Activated T-helper 1 cell treated with Interleukin-2 at 50 U/mL for 16 hours (primary cell): ENCODE results near the gene PCGF2.
"Not testable (repeated sequence)": the region's sequence is repeated elsewhere in the genome, so short reads cannot be mapped to it uniquely, and the experiment has no call there.

ENCODE experiments used
- DNase-seq: peaks from one replicate; pipeline ENCODE4 v3.0.0-alpha.2; 2020; ENCODE audit warnings: low read depth

PCGF2 gene

DNA sequence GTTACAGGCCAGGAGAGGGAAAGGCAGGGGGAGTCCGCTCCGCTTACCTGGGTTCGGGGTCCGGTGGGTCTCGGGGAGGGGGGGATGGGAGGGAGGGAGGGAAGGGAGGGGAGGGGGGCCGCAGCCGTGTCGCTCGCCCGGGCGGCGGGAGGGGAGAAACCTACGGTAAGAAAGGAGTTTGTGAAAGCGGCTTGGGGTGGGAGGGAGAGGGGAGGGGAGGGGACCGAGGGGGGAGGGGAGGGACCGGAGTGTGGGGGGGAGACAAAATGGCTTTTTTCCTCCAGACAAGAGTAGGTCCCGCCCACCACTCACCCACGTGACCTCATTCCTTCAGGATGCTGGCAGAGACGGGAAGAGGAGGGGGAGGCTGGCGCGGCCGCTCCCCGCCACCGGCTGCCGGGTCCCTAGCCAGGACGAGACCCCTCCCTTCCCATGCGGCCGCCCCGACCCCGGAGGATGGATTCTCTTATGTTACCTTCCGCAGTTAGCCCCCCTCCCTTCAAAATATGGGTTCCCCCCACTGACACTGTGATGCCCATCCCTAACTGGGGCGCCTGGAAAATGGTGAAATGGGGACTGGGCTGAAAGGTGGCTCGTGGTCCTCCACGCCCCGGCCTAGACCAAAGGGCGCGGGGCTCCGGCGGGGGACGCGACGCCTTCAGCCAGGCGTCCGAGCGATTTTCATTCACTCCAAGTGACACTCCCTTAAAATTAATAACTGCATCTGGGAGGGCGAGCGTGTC is at the start of gene PCGF2:
Gene PCGF2 (minus strand): TSS at position 188 of the 743 bp plus-strand sequence. CDS start 7,934 bp downstream, outside the sequence.
- DNase-seq = no peak

- no peak for DNase-seq
Measured at GRCh38 chr17:38797828-38798227, 49.7 kb upstream of the PCGF2 start.

DNA sequence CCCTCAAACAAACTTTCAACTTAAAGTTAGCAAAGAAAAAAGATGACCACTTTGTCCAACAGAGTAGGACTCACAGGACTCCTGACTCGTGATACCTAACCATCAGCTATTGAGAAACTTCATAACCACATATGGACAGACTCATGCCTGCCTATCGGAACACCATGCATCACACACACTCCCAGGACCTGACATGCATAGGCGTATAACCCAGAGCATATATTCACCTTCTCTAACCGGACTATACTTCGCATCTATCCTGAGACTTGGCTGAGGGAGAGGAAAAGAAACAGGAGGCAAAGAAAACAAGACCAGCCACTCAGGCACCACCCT is 49.0 kb upstream of the PCGF2 start:
- DNase-seq = no peak

GRCh38 chr17:38796451-38797157 is 48.5 kb upstream of the PCGF2 start:
- no peak for DNase-seq

- DNase-seq = no peak
Measured at GRCh38 chr17:38794221-38794620, 46.1 kb upstream of the PCGF2 start.

DNA sequence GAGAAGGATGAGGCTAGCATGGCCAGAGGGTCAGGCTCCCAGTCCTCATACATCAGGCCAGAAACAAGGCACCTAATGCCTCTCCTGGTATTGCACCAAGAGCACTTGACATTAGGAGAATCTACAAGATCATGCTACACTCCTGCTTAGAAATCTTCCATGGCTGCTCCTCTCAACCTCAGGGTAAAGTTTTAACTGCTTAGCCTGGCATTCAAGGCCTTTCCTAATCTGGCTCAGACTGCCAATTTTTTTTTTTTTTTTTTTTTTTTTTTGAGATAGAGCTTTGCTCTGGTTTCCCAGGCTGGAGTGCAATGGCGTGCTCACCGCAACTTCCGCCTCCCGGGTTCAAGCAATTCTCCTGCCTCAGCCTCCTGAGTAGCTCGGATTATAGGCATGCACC is 43.0 kb upstream of the PCGF2 start:
- DNase-seq = no peak

DNA sequence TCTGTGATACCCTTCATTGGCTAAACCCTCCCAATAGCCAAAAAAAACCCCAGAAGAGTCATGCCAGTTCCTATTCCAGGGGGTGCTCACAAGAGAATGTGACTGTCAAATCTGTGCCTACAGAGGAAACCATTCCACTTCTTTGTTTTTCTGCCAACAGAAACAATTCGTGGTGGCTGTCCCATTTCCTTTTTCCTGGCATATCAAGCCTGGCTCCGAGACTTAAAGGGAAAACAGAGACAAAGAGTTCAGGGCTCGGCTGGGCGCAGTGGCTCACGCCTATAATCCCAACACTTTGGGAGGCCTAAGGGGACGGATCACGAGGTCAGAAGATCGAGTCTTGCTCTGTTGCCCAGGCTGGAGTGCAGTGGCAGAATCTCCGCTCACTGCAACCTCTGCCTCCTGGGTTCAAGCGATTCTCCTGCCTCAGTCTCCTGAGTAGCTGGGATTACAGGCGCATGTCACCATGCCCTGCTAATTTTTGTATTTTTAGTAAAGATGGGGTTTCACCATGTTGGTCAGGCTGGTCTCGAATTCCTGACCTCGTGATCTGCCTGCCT is 42.1 kb upstream of the PCGF2 start:
- not testable (repeated sequence) for DNase-seq

- DNase-seq = no peak
Measured at GRCh38 chr17:38789185-38789584, 41.0 kb upstream of the PCGF2 start.

GRCh38 chr17:38787999-38788398 is 39.9 kb upstream of the PCGF2 start:
- DNase-seq = not testable (repeated sequence)

- DNase-seq = no peak
Measured at GRCh38 chr17:38786372-38786771, 38.2 kb upstream of the PCGF2 start.

DNA sequence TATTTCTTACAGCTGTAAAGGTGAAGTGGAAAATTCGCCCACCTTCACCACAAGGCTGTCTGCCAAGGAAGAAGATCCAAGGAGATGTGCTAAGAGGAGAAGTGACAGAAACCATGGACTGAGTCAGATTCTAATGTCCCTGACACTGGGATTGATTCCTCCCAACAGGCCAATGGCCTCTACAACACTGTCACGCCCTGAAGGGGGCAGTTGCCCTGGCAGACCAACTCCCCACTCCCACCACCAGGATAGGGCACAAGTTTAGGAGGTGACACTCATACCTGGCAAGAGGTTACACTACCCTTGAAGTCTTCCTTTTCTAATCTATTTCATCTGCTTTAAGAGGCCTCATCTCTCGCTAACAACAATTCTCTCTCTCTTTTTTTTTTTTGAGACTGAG is 35.1 kb upstream of the PCGF2 start:
- no peak for DNase-seq

- no peak for DNase-seq
Measured at GRCh38 chr17:38779965-38780752, 32.0 kb upstream of the PCGF2 start.

DNA sequence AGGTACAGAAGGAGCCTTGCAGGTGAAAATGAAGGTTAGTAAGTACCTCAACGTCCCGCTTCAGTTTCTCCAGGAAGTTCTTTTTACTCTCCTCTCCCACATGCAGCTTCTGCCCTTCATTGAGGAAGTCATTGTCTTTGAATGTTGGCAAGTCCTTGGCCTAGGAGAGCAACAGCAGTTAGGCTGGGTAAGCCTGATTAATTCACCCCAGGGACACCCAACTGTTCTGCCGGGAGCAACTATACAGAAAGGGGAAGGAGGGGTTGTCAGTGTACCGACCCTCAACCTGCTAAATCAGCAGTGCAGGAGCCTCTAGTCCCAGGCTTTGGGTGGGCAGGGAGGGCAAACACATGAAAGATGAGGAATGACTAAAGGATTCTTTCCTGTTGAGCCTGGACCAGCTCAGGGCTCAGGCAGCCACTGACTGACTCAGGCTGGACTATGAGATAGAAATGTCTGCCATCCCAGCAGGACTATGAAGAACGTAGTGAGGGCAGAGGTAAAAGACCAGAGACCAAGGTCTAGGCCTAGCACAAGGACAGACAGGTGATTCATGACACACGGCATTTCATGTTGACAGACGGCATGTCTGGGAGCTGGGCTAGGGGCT is 29.6 kb upstream of the PCGF2 start:
- no peak for DNase-seq

- no peak for DNase-seq
Measured at GRCh38 chr17:38773258-38773657, 25.1 kb upstream of the PCGF2 start.

- no peak for DNase-seq
Measured at GRCh38 chr17:38768417-38768816, 20.3 kb upstream of the PCGF2 start.

DNA sequence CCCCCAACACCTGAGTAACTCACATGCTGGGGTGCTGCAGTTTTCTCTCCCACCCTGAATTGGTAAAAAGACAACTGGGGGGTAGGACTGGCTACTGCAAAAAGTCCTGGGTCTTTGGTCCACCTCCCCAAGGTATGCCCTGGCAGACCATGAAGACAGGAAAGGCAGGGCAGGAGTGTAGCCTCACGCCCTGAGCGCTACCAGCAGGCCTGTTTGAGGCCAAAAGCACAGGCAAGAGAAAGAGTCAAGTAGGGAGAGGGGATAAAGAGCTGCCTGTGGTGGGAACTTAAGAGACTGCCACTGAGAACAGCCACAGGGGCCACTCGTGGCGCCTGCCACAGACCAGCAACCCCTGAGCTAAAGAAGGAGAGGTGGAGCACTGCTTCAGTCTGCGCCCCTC is 18.2 kb upstream of the PCGF2 start:
- DNase-seq = no peak

DNA sequence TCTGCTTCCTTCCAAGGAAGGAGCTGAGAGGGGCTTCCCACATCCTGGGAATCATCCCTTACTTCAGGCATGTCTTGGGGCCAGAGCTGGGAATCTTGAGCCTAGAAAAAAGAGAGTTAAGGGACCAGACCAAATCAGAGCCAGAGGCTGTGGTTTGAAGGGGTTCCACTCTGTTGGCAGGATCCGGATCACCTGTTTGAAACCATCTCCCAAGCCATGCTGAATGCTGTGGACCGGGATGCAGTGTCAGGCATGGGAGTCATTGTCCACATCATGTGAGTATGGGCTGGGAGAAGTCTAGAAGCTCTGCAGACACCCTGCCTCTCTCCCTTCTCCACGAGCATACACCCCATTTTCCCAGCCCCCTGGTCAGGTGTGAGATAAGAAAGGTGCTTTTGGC is 14.1 kb upstream of the PCGF2 start:
- DNase-seq = no peak

DNA sequence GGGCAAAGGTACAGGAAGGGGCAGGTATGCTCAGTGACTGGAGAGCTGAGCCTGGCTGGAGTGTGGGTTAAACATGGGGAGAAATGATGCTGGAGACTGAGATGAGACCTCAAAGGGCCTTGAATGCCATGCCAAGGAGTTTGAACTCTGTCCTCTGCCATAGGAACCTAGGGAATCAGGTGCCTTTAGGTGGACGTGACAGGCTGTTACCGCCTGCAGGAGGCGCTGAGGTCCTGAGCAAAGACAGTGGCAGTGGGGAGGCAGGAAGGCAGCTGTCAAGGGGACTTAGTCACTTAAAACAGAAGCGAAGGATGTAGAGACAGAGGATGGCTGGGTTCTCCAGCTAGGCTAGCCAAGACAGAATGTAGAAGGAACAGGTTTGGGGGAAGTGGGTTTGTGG is 13.5 kb upstream of the PCGF2 start:
- no peak for DNase-seq

- DNase-seq = no peak
Measured at GRCh38 chr17:38753071-38753506, 5.0 kb upstream of the PCGF2 start.

DNA sequence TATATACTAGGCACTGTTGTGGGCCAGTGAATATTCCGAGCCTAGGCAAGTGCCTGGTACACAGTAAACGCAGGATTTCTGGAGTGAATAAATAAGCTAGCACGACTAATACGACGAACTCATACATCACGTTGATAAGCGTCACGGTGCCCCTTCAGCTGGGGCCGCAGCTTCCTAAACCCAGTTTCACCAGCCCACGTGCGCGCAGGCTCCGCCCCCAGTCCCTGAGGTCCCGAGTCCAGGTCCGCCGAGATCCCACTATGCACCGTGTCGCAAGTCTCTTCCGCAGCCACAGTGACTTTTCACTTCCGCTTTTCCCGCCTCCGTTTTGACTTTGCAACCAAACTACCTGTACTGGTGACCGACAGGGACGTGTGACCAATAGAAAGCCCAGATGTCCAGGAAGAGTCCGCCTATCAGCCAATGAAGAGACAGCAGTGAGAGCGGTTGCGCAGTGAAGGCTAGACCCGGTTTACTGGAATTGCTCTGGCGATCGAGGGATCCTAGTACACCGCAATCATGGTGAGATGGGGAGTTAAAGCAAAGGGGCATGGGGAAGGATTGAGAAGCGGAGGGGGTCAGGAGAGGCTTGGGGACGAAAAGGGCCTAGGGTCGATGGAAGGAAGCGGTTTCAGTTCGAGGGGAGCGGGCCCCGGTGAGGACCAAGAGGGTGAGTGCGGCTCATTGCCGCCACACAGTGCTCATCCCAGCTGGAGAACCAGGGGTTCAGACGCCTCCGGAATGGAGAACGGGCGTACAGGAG is 4.4 kb upstream of the PCGF2 start, which contains the start of gene PSMB3:
Gene PSMB3 (plus strand): TSS at position 434 of the 763 bp plus-strand sequence. CDS start 86 bp downstream, at position 520.
- DNase-seq = peak; percentile 91

GRCh38 chr17:38751808-38752307 is 3.7 kb upstream of the PCGF2 start:
- peak; percentile 72 for DNase-seq
